GM19455 (cell line): ENCODE data around the gene NDUFB11.

ENCODE experiments used
- ATAC-seq: cut with Tn5 transposase; IDR thresholded peaks from one replicate; pipeline ENCODE4 v1.9.1; 2021; ENCODE audit not compliant: unreplicated experiment

NDUFB11 gene

GRCh38 chrX:47174846-47175587 lies 30.5 kb upstream of the NDUFB11 start:
- no peak for ATAC-seq

GRCh38 chrX:47174376-47174775 lies 29.9 kb upstream of the NDUFB11 start:
- no peak for ATAC-seq

GRCh38 chrX:47172971-47173792 lies 28.7 kb upstream of the NDUFB11 start:
- ATAC-seq, result no peak

GRCh38 chrX:47172549-47172948 lies 28.0 kb upstream of the NDUFB11 start:
- ATAC-seq, result no peak

GRCh38 chrX:47171996-47172395 lies 27.5 kb upstream of the NDUFB11 start:
- ATAC-seq, result no peak

- no peak for ATAC-seq
These were observed 26.6 kb upstream of the NDUFB11 start for GRCh38 chrX:47170861-47171692.

GRCh38 chrX:47169726-47170515 lies 25.4 kb upstream of the NDUFB11 start:
- no peak for ATAC-seq

- ATAC-seq, result no peak
These were observed 24.8 kb upstream of the NDUFB11 start for GRCh38 chrX:47169273-47169672.

- ATAC-seq, result no peak
These were observed 24.1 kb upstream of the NDUFB11 start for GRCh38 chrX:47168495-47169073.

GRCh38 chrX:47166126-47166525 lies 21.6 kb upstream of the NDUFB11 start:
- ATAC-seq, result no peak

GRCh38 chrX:47164420-47164819 lies 19.9 kb upstream of the NDUFB11 start:
- ATAC-seq, result no peak

GRCh38 chrX:47162927-47163583 lies 18.6 kb upstream of the NDUFB11 start:
- ATAC-seq, result no peak

- ATAC-seq, result no peak
These were observed 16.3 kb upstream of the NDUFB11 start for GRCh38 chrX:47160781-47161180.

- ATAC-seq, result no peak
These were observed 14.3 kb upstream of the NDUFB11 start for GRCh38 chrX:47158781-47159180.

- no peak for ATAC-seq
These were observed 13.6 kb upstream of the NDUFB11 start for GRCh38 chrX:47158131-47158530.

GRCh38 chrX:47156611-47157520 lies 12.4 kb upstream of the NDUFB11 start:
- no peak for ATAC-seq

GRCh38 chrX:47151435-47151834 lies 6.9 kb upstream of the NDUFB11 start:
- ATAC-seq, result no peak

GRCh38 chrX:47148946-47149345 lies 4.4 kb upstream of the NDUFB11 start:
- no peak for ATAC-seq
